Erythroblast (primary cell): ENCODE results near the gene PLEKHH1.

Source experiments
- DNase-seq, 2 experiments: peaks; one replicate each; lab custom pipeline; 2025; lab: John Stamatoyannopoulos, UW
- GATA1 ChIP-seq: IDR thresholded peaks from 2 replicates; pipeline ENCODE4 v1.6.1; 2011; ENCODE audit warnings: low read depth, mild to moderate bottlenecking, control low read depth, low read length, moderate library complexity
- POLR2A ChIP-seq: IDR thresholded peaks from 2 replicates; pipeline ENCODE4 v1.6.1; 2011; ENCODE audit warnings: mild to moderate bottlenecking, low read length

PLEKHH1 gene

GRCh38 chr14:67571275-67571990 is 38.3 kb downstream of the PLEKHH1 start:
- DNase-seq: peak; percentile 60 to 77
- TF ChIP-seq POLR2A (no peak), GATA1 (no peak)

- TF ChIP-seq GATA1: no peak
- TF ChIP-seq POLR2A: no peak
- DNase-seq: no peak
These were observed 38.9 kb downstream of the PLEKHH1 start for GRCh38 chr14:67571991-67572323.

GRCh38 chr14:67572608-67573007 is 39.5 kb downstream of the PLEKHH1 start:
- DNase-seq: no peak
- TF ChIP-seq GATA1 (no peak), POLR2A (no peak)

GRCh38 chr14:67573228-67574010 is 40.3 kb downstream of the PLEKHH1 start:
- no peak for DNase-seq

GRCh38 chr14:67574156-67574555 is 41.1 kb downstream of the PLEKHH1 start:
- no peak for DNase-seq
- TF ChIP-seq GATA1 (no peak), POLR2A (no peak)

More at GRCh38 chr14:67573228-67574010, 40.3 kb downstream of the PLEKHH1 start:
- TF ChIP-seq GATA1 (no peak), POLR2A (no peak)

GRCh38 chr14:67574806-67575205 is 41.7 kb downstream of the PLEKHH1 start:
- no peak for DNase-seq
- TF ChIP-seq POLR2A: no peak

- TF ChIP-seq GATA1: no peak
- no peak for TF ChIP-seq POLR2A
- no peak for DNase-seq
These were observed 42.6 kb downstream of the PLEKHH1 start for GRCh38 chr14:67575684-67576083.

GRCh38 chr14:67576216-67576955 is 43.3 kb downstream of the PLEKHH1 start:
- TF ChIP-seq GATA1 (no peak), POLR2A (no peak)

GRCh38 chr14:67577181-67577808 is 44.2 kb downstream of the PLEKHH1 start:
- TF ChIP-seq POLR2A (no peak), GATA1 (no peak)
- DNase-seq: no peak

More at GRCh38 chr14:67576216-67576955, 43.3 kb downstream of the PLEKHH1 start:
- no peak for DNase-seq

- TF ChIP-seq POLR2A (no peak), GATA1 (no peak)
- no peak for DNase-seq
These were observed 45.0 kb downstream of the PLEKHH1 start for GRCh38 chr14:67577909-67578749.

- no peak for DNase-seq
- TF ChIP-seq POLR2A: no peak
- no peak for TF ChIP-seq GATA1
These were observed 46.0 kb downstream of the PLEKHH1 start for GRCh38 chr14:67579040-67579439.

GRCh38 chr14:67579636-67580035 is 46.5 kb downstream of the PLEKHH1 start:
- DNase-seq: no peak
- no peak for TF ChIP-seq GATA1
- no peak for TF ChIP-seq POLR2A
